ENCODE data around the gene NEDD4L.

The NEDD4L gene

GRCh38 chr18:58211510-58211909 is 167.5 kb downstream of the NEDD4L start:
- no peak for DNase-seq (ENCODE audit: low read depth)

- DNase-seq (ENCODE audit: low read depth) = no peak
Measured at GRCh38 chr18:58212274-58212673, 168.2 kb downstream of the NEDD4L start.

- no peak for DNase-seq (ENCODE audit: low read depth)
Measured at GRCh38 chr18:58213440-58213839, 169.4 kb downstream of the NEDD4L start.

DNA sequence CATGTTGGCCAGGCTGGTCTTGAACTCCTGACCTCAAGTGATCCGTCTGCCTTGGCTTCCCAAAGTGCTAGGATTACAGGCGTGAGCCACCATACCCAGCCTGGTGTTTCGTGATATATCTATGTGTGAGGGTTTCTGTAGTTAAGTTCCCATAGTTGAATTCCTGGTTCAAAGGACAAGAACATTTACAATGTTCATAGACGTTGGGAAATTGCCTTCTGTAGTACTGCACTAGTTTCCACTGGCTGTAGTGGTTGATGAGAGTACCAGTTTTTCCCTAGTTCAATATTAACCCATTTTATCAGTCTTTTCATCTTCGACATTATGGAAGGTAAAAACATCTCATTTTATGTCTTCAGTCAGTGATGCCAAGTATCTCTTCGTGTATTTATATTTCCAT is 171.0 kb downstream of the NEDD4L start:
- no peak for DNase-seq (ENCODE audit: low read depth)

DNA sequence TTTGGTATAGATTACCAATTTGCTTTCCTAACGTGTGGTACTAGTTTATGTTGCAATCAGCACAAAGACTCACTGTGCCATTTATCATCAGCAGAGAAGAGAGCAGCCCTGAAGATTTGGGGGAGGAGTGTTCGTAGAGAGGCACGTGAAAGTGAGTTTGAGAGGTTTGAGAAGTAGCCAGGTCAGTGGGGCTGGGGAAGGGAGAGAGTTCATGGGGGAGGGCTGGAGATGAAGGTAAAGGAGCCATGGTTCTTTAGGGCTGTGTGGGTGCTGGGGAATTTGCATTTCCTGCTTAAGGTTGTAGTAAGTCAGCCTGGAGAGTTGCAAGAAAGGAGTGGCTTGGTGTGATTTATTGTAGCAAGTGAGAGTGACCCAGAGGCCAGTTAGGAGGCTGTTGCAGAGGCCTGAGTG is 172.1 kb downstream of the NEDD4L start:
- DNase-seq (ENCODE audit: low read depth) = no peak

GRCh38 chr18:58217052-58217451 is 173.0 kb downstream of the NEDD4L start:
- DNase-seq (ENCODE audit: low read depth) = no peak

DNA sequence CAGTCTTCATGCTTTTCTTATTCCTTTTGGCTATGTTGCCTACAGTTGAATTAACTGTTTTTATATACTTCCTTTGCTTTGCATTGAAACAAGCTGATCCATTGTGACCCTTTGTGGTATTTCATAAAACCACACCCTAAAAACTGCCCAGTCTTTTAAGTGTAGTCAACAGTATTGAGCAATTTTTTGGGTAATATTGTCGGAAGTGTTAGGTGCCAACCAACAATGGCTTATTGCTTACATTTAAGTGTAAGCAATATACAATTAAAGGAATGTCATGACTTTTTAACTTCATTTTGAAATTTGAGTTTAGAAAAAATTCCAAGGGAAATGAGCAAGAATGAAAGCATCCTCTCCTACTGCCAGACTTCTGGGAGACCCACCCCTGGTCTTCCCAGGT is 174.1 kb downstream of the NEDD4L start:
- no peak for DNase-seq (ENCODE audit: low read depth)

DNA sequence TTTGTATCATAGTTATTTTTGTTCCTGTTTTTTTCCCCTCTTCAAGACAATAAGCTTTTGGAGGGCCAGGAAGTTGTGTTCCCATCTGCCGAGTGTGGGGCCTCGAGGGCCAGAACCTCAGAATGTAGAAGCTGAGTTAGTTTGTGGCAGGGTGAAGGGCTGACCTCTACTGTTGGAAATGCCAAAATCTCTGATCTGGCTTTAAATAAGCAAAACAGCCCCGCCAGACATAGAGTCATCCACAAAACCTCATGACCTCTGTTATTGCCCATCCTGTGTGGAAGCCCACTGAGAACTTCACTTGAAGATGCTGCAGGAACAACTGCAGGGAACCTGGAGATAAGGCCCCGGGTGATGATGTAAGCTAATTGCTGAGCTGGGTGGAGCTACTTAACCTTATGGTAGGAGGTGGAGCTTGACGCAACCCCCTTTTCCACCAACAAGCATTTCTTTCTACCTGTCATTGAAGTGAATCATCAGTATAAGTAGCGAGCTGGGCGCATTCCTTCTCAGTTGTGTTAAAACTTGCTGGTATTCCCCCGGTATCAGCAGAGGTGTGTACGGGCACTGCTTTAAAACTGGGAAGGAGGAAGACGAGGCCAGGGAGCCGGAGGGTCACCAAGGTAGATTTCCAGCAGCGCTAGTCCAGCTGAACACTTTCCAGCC is 177.2 kb downstream of the NEDD4L start:
- no peak for DNase-seq (ENCODE audit: low read depth)

DNA sequence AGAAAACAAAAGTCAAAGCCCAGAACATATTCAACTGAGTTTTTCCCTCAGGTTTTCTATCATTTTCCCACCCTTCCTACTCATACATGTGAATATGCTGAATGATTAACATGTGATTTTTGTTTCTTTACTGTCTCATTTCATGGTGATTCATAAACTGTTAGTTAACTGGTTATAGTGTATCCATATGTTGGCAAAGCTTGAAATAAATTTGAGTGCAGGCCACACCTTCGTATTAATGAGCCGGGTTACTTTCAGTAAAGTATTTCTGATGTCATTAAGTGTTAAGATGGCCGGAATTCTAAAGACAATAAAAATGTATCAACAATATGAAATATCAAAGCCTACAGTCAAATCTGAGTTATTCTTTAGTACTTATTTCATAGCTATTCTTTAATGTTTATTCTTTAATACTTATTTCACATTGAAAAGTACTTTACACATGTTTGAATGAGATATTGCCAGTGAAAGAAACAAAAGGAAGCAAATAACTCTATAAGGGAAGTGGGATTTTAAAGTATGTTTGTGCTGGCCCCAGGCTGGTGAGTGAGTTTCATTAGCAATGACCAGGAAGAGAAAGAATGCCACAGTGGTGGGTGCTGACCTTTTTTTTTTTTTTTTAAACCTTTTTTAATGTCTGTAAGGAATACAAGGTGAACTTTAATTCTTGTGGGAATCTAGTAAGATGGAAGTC is 178.6 kb downstream of the NEDD4L start:
- no peak for DNase-seq (ENCODE audit: low read depth)

- no peak for DNase-seq (ENCODE audit: low read depth)
Measured at GRCh38 chr18:58223717-58224424, 179.8 kb downstream of the NEDD4L start.

GRCh38 chr18:58224425-58224750 is 180.4 kb downstream of the NEDD4L start:
- DNase-seq (ENCODE audit: low read depth) = no peak

GRCh38 chr18:58225101-58225500 is 181.1 kb downstream of the NEDD4L start:
- DNase-seq (ENCODE audit: low read depth) = no peak

- no peak for DNase-seq (ENCODE audit: low read depth)
Measured at GRCh38 chr18:58226429-58226828, 182.4 kb downstream of the NEDD4L start.

- no peak for DNase-seq (ENCODE audit: low read depth)
Measured at GRCh38 chr18:58227361-58227930, 183.4 kb downstream of the NEDD4L start.

DNA sequence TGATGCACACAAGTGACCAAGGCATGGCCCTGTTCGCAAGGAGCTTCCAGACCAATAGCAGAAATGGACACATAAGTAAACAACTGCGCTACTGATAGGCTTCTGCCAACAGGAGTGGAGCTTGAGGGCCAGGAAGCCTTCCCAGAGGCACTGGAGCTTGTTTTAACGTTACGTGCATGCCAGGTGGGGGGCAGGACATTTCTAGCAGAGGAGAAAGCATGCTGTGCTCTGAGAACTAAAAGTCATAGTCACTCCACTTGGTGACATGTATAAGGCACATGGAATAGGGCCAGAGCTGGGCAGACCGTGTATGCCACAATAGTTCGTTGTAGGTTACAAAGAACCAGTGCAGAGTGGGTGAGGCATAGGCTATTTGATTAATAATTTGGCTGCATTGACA is 184.2 kb downstream of the NEDD4L start:
- no peak for DNase-seq (ENCODE audit: low read depth)

- no peak for DNase-seq (ENCODE audit: low read depth)
Measured at GRCh38 chr18:58228762-58229161, 184.7 kb downstream of the NEDD4L start.

DNA sequence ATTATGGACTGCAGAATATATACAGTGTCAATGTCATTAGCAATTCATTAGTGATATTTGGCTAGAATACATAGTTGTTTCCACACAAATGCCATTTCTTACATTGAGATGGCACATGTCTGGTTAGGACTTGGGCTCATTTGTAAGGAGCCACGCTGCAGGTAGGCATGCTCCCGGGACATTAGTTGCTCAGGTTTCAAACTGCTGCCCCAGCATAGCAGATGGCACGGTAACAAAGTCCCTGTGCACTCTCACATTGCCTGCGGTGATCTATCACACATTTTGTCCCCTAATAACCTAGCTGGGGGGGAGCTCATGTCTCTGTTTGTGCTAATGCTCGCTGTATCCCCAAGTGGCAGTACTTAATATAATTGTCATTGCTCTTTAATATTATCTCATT is 185.1 kb downstream of the NEDD4L start:
- DNase-seq (ENCODE audit: low read depth) = no peak

GRCh38 chr18:58230438-58231179 is 186.6 kb downstream of the NEDD4L start:
- DNase-seq (ENCODE audit: low read depth) = no peak

DNA sequence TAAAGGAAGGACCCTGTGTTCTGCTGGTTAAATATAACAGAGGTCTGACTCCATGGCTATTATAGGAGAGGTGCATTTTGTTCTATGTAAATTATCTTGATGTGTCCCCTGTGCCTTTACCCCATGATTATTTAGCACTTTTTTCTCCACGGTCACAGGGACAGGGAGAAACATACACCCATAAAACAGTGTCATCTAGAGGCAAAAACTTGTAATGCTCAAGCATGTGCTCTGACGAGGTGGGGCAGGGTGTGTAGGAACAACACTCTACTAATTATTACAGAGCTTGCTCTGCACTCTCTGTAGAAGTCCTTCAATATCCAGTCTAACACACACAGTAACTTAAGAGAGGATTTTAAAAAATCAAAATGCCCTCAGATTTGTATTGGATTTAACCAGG is 187.9 kb downstream of the NEDD4L start:
- DNase-seq (ENCODE audit: low read depth) = no peak

GRCh38 chr18:58232668-58233067 is 188.6 kb downstream of the NEDD4L start:
- DNase-seq (ENCODE audit: low read depth) = no peak

GRCh38 chr18:58234359-58234741 is 190.3 kb downstream of the NEDD4L start:
- DNase-seq (ENCODE audit: low read depth) = no peak

- no peak for DNase-seq (ENCODE audit: low read depth)
Measured at GRCh38 chr18:58235001-58235436, 191.0 kb downstream of the NEDD4L start.

Data from stimulated activated CD8-positive, alpha-beta memory T cell treated with anti-CD3 and anti-CD28 coated beads, Interleukin-15, amount 100 ng/mL, for 1 hour (primary cell).